ENCODE results near the gene STX16. TPM values are rescaled to one million over a fixed set of nuclear protein-coding genes. Genes with fewer than 3 reads are reported as not detected.
A peak's percentile ranks its signal among the peaks of the same experiment; 100 is the strongest.

STX16 gene
- total RNA-seq, 4 donors from 2014 or later, result 9.2 to 34.3 (median 20.4) TPM

DNA sequence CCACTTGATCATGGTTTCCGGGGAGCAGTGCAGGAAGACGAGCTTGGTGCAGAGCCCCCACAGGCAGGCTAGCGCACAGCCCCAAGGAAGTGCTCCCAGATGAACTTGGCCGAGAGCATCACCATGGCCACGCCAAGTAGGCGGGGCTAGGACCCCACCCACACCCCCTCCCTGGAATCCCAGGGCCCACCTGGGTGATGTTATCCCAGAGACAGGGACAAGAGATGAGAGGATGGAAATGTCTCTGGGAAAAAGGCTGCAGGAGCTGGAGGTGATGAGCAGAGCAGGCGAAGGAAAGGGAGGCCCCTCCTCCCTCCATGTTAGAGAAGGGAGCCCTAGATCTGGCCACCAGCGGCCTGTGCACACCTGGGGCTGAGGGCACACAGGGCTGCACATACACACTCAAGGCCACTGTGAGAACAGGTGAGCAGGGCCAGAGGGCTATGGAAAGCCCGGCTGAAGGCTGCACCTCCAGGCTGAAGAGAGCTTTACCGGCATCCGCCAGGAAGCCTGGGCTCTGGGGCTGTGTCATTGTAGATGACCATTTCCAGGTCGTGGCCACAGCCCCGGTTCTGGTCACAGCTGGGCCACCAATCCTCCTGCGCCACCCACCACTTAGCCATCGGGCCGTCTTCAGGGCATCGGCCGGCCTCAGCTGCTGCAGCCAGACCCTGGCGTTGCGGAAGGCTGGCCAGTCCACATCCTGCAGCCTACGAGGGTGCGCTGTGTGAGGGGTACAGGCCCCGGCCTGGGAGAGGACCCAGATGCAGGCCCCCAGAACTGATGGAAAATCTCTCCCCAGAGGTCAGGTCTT lies 66.4 kb downstream of the STX16 start:
- no peak overlapping the region for H3K27ac ChIP-seq
- in situ Hi-C loops (cut with MboI; ENCODE audit: low sequenced_read_pairs in 4 of 4), result no loop called here
- intact Hi-C loops (cut with DNase I; ENCODE audit: low total_unique reads), result no loop called here
- no peak overlapping the region for H3K4me3 ChIP-seq
- no peaks in the 10 kb centered on the region for H3K9me3 ChIP-seq
- no peak for TF ChIP-seq POLR2A (IDR thresholded peaks at IDR 0.05)
- TF ChIP-seq, protein P1, sequence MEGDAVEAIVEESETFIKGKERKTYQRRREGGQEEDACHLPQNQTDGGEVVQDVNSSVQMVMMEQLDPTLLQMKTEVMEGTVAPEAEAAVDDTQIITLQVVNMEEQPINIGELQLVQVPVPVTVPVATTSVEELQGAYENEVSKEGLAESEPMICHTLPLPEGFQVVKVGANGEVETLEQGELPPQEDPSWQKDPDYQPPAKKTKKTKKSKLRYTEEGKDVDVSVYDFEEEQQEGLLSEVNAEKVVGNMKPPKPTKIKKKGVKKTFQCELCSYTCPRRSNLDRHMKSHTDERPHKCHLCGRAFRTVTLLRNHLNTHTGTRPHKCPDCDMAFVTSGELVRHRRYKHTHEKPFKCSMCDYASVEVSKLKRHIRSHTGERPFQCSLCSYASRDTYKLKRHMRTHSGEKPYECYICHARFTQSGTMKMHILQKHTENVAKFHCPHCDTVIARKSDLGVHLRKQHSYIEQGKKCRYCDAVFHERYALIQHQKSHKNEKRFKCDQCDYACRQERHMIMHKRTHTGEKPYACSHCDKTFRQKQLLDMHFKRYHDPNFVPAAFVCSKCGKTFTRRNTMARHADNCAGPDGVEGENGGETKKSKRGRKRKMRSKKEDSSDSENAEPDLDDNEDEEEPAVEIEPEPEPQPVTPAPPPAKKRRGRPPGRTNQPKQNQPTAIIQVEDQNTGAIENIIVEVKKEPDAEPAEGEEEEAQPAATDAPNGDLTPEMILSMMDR (IDR thresholded peaks at IDR 0.05 in 4 of 5, conservative IDR thresholded peaks at IDR 0.05 in 1 of 5), result no peak
- H3K36me3 ChIP-seq, result peaks cover 0 to 6% of the 10 kb centered on the region in 2 donors
- no peak for ATAC-seq
- peak in 1 of 2 donors; percentile 11 for DNase-seq
- H3K27me3 ChIP-seq, result peaks cover 5 to 27% (median 16%) of the 10 kb centered on the region in 3 donors
- no peaks in the 10 kb centered on the region for H3K4me1 ChIP-seq

DNA sequence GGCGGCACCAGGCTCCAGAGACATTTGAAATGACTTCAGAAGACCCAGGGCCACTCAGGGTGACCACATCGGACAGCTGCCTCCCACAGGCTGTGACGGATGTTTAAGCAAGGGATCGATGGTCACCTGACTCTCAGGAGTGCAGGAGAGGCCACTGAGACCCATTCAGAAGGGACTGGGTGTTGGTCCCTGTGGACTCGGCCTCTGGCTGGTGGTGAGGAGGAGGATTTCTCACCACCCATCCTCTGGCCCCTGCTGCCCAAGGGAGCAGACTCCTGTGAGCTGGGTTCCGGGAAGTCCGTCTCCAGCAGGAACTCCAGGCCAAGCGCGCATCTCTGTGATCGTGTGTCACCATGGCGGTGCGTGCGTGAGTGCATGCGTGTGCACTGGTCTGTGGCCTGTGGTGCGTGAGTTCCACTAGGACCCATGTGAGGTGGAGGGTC lies 67.1 kb downstream of the STX16 start:
- Histone ChIP-seq H3K27ac (no peak overlapping the region), H3K27me3 (peaks cover 7 to 32% (median 18%) of the 10 kb centered on the region in 3 donors), H3K4me3 (no peak overlapping the region), H3K4me1 (no peaks in the 10 kb centered on the region), H3K36me3 (peaks cover 0 to 6% of the 10 kb centered on the region in 2 donors), H3K9me3 (no peaks in the 10 kb centered on the region)
- ATAC-seq, result no peak
- TF ChIP-seq POLR2A (IDR thresholded peaks at IDR 0.05), result no peak
- TF ChIP-seq, protein P1 (IDR thresholded peaks at IDR 0.05 in 4 of 5, conservative IDR thresholded peaks at IDR 0.05 in 1 of 5), result no peak
- in situ Hi-C loops (cut with MboI; ENCODE audit: low sequenced_read_pairs in 4 of 4) (no loop called here), intact Hi-C loops (cut with DNase I; ENCODE audit: low total_unique reads) (no loop called here)
- DNase-seq, result peak in 1 of 2 donors; percentile 12

DNA sequence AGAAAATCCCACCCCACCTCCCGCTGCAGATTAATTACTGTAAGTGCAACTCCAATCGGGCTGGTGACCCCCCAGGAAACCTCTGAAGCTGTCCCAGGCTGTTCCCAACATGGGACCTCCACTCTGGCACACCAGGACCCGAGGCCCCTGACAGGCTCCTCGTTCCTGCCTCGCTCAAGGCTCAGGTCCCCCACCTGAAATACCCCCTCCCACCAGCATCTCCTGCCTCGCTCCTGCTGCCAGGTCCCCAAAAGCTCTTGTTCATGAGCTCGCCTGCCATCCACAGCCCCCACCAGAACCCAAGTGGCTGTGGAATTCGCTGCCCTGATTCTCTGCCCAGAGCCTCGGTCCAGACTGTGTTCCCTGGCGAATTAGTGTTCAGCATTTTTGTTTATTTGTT lies 67.6 kb downstream of the STX16 start:
- Histone ChIP-seq H3K27ac (no peak overlapping the region), H3K4me3 (no peak overlapping the region), H3K36me3 (peaks cover 0 to 5% of the 10 kb centered on the region in 2 donors), H3K9me3 (no peaks in the 10 kb centered on the region), H3K27me3 (peaks cover 7 to 36% (median 18%) of the 10 kb centered on the region in 3 donors), H3K4me1 (no peaks in the 10 kb centered on the region)
- in situ Hi-C loops (cut with MboI; ENCODE audit: low sequenced_read_pairs in 4 of 4), result no loop called here
- ATAC-seq, result no peak
- intact Hi-C loops (cut with DNase I; ENCODE audit: low total_unique reads), result no loop called here
- TF ChIP-seq, protein P1 (IDR thresholded peaks at IDR 0.05 in 4 of 5, conservative IDR thresholded peaks at IDR 0.05 in 1 of 5), result no peak
- TF ChIP-seq POLR2A (IDR thresholded peaks at IDR 0.05), result no peak
- DNase-seq, result peak in 1 of 2 donors; percentile 1

DNA sequence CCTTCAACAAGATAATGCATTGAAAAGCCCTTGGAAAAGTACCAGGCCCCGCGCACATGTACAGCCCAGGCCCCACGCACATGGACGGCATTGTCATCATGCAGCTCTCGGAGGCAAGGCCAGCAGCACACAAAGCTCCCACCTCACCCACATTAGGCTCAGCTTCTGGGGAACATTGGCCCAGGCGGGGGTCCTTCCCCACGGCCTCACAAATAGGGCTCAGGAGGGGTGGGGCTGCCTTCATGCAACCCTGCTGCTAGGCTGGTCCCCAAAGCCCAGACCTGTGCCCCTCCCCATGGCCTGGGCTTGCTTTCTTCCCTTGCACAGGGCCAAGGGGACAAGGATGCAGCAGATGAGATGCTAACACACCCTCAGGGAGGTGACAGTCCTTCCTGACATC lies 68.2 kb downstream of the STX16 start:
- no peak overlapping the region for H3K4me3 ChIP-seq
- no peaks in the 10 kb centered on the region for H3K36me3 ChIP-seq
- no peak for TF ChIP-seq POLR2A (IDR thresholded peaks at IDR 0.05)
- TF ChIP-seq, protein P1 (IDR thresholded peaks at IDR 0.05 in 4 of 5, conservative IDR thresholded peaks at IDR 0.05 in 1 of 5), result no peak
- intact Hi-C loops (cut with DNase I; ENCODE audit: low total_unique reads) (no loop called here), in situ Hi-C loops (cut with MboI; ENCODE audit: low sequenced_read_pairs in 4 of 4) (no loop called here)
- no peak for DNase-seq
- ATAC-seq, result no peak
- no peak overlapping the region for H3K27ac ChIP-seq
- H3K27me3 ChIP-seq, result peaks cover 7 to 36% (median 18%) of the 10 kb centered on the region in 3 donors
- no peaks in the 10 kb centered on the region for H3K9me3 ChIP-seq
- no peaks in the 10 kb centered on the region for H3K4me1 ChIP-seq
